ENCODE results near the gene RRP1.

RRP1 gene

DNA sequence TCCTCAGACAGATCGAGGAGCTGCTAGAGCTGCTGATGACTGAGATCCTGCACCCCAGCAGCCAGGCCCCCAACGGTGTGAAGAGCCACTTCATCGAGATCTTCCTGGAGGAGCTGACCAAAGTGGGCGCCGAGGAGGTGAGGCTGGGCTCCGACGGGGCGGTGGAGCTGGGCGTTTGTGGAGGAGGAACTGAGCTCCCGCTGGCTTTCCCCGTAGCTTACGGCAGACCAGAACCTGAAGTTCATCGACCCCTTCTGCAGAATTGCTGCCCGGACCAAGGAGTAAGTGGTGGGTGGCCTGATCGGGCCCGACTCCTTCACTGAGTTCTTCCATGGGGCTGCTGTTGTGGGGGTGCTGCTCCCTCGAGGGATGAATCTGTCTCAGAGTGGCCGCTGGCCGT lies 8.0 kb downstream of the RRP1 start:
- Histone ChIP-seq H3K27me3 (no peaks in the 10 kb centered on the region), H3K36me3 (peaks cover 76% of the 10 kb centered on the region), H3K4me1 (ENCODE audit: control insufficient read depth in 1 of 2, insufficient read depth in 1 of 2, low read depth in 1 of 2, low read length in 1 of 2) (no peaks in the 10 kb centered on the region), H3K4me3 (ENCODE audit: low read depth in 1 of 2, low read length in 1 of 2) (no peak overlapping the region), H3K27ac (no peak overlapping the region), H3K9me3 (no peaks in the 10 kb centered on the region)
- TF ChIP-seq, protein P1, sequence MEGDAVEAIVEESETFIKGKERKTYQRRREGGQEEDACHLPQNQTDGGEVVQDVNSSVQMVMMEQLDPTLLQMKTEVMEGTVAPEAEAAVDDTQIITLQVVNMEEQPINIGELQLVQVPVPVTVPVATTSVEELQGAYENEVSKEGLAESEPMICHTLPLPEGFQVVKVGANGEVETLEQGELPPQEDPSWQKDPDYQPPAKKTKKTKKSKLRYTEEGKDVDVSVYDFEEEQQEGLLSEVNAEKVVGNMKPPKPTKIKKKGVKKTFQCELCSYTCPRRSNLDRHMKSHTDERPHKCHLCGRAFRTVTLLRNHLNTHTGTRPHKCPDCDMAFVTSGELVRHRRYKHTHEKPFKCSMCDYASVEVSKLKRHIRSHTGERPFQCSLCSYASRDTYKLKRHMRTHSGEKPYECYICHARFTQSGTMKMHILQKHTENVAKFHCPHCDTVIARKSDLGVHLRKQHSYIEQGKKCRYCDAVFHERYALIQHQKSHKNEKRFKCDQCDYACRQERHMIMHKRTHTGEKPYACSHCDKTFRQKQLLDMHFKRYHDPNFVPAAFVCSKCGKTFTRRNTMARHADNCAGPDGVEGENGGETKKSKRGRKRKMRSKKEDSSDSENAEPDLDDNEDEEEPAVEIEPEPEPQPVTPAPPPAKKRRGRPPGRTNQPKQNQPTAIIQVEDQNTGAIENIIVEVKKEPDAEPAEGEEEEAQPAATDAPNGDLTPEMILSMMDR (IDR thresholded peaks at IDR 0.05): no peak

DNA sequence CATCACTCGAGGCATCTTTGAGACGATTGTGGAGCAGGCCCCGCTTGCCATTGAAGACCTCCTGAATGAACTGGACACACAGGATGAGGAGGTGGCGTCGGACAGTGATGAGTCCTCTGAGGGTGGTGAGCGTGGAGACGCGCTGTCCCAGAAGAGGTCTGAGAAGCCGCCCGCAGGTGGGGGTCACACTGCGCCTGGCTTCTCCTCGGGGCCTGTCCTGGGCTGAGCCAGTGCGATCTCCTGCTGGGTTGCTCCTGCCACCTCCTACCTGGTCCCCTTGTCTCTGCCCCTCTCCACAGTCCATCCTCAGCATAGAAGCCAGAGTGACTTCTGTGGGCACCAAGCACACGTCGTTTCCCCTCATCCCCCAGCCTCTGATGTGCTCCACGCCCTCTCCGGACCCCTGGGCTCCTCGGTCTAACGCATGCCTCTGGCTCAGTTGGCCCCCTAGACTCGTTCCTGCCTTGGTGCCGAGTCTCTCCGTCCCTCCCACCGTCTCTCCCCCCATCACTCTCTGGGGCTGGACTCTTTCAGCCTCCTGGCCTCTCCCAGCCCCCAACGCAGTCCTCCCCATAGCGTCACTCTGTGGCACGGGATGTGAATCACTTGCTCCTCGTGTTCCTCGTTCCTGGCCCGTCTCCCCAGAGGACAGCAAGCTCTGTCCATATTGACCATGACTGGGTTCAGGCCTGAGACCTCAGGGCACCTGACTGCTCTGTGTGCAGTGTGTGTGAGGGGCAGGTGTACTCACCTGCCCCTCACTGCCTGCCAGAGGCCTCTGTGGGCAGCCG lies 8.7 kb downstream of the RRP1 start:
- Histone ChIP-seq H3K27me3 (no peaks in the 10 kb centered on the region), H3K27ac (no peak overlapping the region), H3K36me3 (peaks cover 74% of the 10 kb centered on the region), H3K9me3 (no peaks in the 10 kb centered on the region), H3K4me1 (ENCODE audit: control insufficient read depth in 1 of 2, insufficient read depth in 1 of 2, low read depth in 1 of 2, low read length in 1 of 2) (no peaks in the 10 kb centered on the region), H3K4me3 (ENCODE audit: low read depth in 1 of 2, low read length in 1 of 2) (no peak overlapping the region)
- TF ChIP-seq, protein P1 (IDR thresholded peaks at IDR 0.05): no peak

DNA sequence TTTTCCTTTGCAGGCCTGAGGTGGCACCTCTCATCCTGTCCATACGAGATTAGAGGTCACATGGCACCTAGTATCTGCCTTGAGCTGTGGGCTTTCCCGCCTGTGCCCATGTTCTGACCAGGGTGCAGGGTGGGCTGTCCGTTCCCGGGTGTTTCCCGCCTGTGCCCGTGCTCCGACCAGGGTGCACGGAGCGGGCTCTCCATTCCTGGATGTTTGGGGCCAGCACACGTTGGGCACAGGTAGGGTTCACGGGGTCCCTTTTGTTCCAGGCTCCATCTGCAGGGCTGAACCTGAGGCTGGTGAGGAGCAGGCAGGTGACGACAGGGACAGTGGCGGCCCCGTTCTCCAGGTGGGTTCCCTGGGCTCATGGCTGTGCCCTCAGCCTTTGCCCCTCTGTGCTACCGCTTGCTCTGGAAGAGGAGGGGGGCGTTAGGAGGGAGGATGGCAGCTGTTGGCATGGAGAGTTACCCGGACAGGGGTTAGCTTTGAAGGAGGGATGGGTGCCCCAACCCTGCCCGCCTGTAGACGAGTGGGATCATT lies 10.0 kb downstream of the RRP1 start:
- TF ChIP-seq, protein P1 (IDR thresholded peaks at IDR 0.05): no peak
- Histone ChIP-seq H3K4me1 (ENCODE audit: control insufficient read depth in 1 of 2, insufficient read depth in 1 of 2, low read depth in 1 of 2, low read length in 1 of 2) (peaks cover under 1 to 4% of the 10 kb centered on the region in 2 experiments), H3K9me3 (no peaks in the 10 kb centered on the region), H3K27ac (no peak overlapping the region), H3K4me3 (ENCODE audit: low read depth in 1 of 2, low read length in 1 of 2) (no peak overlapping the region), H3K36me3 (peaks cover 63% of the 10 kb centered on the region), H3K27me3 (no peaks in the 10 kb centered on the region)

DNA sequence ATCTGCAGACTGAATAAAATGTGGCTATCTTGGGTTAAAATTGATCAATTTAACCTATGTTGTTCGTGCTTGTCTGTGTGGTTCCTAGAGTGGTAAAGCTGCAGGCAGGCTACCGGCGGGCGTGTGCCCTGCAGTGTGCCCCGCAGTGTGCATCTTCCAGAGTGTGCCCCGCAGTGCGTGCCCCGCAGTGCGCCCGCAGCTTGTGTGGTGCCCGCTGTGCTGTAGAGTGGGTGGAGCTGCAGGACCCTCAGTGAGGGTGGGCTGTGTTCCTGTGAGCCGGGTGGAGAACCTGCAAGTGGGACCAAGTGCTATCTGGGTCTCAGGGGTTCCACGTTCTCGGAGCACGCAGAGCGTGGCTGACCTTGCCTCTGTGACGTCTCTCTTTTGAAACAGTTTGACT lies 10.7 kb downstream of the RRP1 start:
- TF ChIP-seq, protein P1 (IDR thresholded peaks at IDR 0.05): no peak
- Histone ChIP-seq H3K27me3 (no peaks in the 10 kb centered on the region), H3K9me3 (no peaks in the 10 kb centered on the region), H3K4me1 (ENCODE audit: control insufficient read depth in 1 of 2, insufficient read depth in 1 of 2, low read depth in 1 of 2, low read length in 1 of 2) (peaks cover 9 to 12% of the 10 kb centered on the region in 2 experiments), H3K36me3 (peaks cover 60% of the 10 kb centered on the region), H3K27ac (no peak overlapping the region), H3K4me3 (ENCODE audit: low read depth in 1 of 2, low read length in 1 of 2) (no peak overlapping the region)

DNA sequence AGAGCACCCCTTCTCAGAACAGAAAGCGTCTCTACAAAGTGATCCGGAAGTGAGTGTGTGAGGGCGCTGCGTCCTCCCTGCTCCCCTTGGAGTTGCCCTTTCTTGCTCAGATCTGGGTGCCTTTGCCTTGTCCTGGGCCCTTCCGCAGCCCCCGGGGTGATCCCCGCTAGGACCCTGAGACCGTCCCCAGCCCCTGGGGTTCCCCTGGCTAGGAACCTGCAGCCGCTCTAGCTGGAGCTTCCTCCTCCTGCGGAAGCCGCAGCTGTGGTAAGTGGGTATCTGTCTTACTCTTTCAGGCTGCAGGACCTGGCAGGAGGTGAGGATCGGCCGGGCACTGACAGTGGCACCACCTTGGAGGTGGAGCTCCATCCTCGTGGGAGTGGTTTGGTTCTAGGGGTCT lies 11.2 kb downstream of the RRP1 start:
- H3K4me3 ChIP-seq (ENCODE audit: low read depth in 1 of 2, low read length in 1 of 2): no peak overlapping the region
- H3K27ac ChIP-seq: no peak overlapping the region
- H3K9me3 ChIP-seq: no peaks in the 10 kb centered on the region
- H3K36me3 ChIP-seq: peaks cover 60% of the 10 kb centered on the region
- H3K27me3 ChIP-seq: no peaks in the 10 kb centered on the region
- peaks cover 13 to 16% of the 10 kb centered on the region in 2 experiments for H3K4me1 ChIP-seq (ENCODE audit: control insufficient read depth in 1 of 2, insufficient read depth in 1 of 2, low read depth in 1 of 2, low read length in 1 of 2)
- TF ChIP-seq, protein P1 (IDR thresholded peaks at IDR 0.05): no peak
